ENCODE measurements around the gene EYA4.

The EYA4 gene

GRCh38 chr6:133418108-133418507 lies 177.0 kb downstream of the EYA4 start:
- CTCF ChIA-PET, result interaction anchor here (0.7 kb wide), 1 partner anchor 9 kb away, joined by 3 read pairs; no protein-coding TSS in a partner anchor
- POLR2A ChIA-PET, result no interaction called here
- H3K27ac ChIP-seq (ENCODE audit: extremely low read depth, low read depth, low read length), result no peak overlapping the region
- TF ChIP-seq ZNF777 (tag by site-specific recombination; IDR thresholded peaks at IDR 0.05; ENCODE audit: borderline replicate concordance), result no peak
- TF ChIP-seq PRDM2 (tag by site-specific recombination; IDR thresholded peaks at IDR 0.05; ENCODE audit: borderline replicate concordance), result no peak
- no peak for TF ChIP-seq GFI1B (tag by site-specific recombination; IDR thresholded peaks at IDR 0.05)
- no peak for TF ChIP-seq ZNF707 (tag by site-specific recombination; IDR thresholded peaks at IDR 0.05)
- TF ChIP-seq HOXA7 (CRISPR knock-in tag; IDR thresholded peaks at IDR 0.05; ENCODE audit: borderline replicate concordance), result no peak
- TF ChIP-seq KLF9 (tag by site-specific recombination; IDR thresholded peaks at IDR 0.05; ENCODE audit: low read depth), result no peak
- no peak for TF ChIP-seq ZNF521 (tag by site-specific recombination; IDR thresholded peaks at IDR 0.05)
- TF ChIP-seq ZNF670 (tag by site-specific recombination; IDR thresholded peaks at IDR 0.05; ENCODE audit: low read depth), result no peak
- no peak for TF ChIP-seq ZNF354C (tag by site-specific recombination; IDR thresholded peaks at IDR 0.05; ENCODE audit: borderline replicate concordance, low read depth)
- no peak for TF ChIP-seq INSM2 (tag by site-specific recombination; IDR thresholded peaks at IDR 0.05)
- no peak for TF ChIP-seq ZNF664 (tag by site-specific recombination; IDR thresholded peaks at IDR 0.05)
- no peak for TF ChIP-seq ZSCAN23 (tag by site-specific recombination; IDR thresholded peaks at IDR 0.05)
- no peak for TF ChIP-seq ZNF558 (tag by site-specific recombination; IDR thresholded peaks at IDR 0.05)
- TF ChIP-seq REST (tag by site-specific recombination; IDR thresholded peaks at IDR 0.05), result no peak
- no peak for TF ChIP-seq SCRT2 (tag by site-specific recombination; IDR thresholded peaks at IDR 0.05)
- TF ChIP-seq SP7 (tag by site-specific recombination; IDR thresholded peaks at IDR 0.05), result no peak
- no peak for TF ChIP-seq ZNF324 (tag by site-specific recombination; IDR thresholded peaks at IDR 0.05)
- no peak for TF ChIP-seq ZNF311 (tag by site-specific recombination; IDR thresholded peaks at IDR 0.05; ENCODE audit: borderline replicate concordance)
- no peak for TF ChIP-seq ZNF701 (tag by site-specific recombination; IDR thresholded peaks at IDR 0.05)
- H3K9me3 ChIP-seq (ENCODE audit: control insufficient read depth, insufficient read depth, low read depth, low read length), result no peaks in the 10 kb centered on the region
- no peaks in the 10 kb centered on the region for H3K4me1 ChIP-seq (ENCODE audit: control insufficient read depth, insufficient read depth, low read length)
- H3K36me3 ChIP-seq (ENCODE audit: control insufficient read depth in 2 of 2, insufficient read depth in 1 of 2, low read length in 2 of 2), result no peaks in the 10 kb centered on the region
- no peak overlapping the region for H3K4me3 ChIP-seq (ENCODE audit: low read depth, low read length)
